Hematopoietic multipotent progenitor cell treated with erythropoietin and hydrocortisone succinate and interleukin-3 and kit ligand, for 8 days (in vitro differentiated cells): ENCODE measurements around the gene ST7L.

Source experiments
- DNase-seq: peaks from one replicate; pipeline ENCODE4 v3.0.0-alpha.2; 2015

ST7L gene

GRCh38 chr1:112544011-112544688 is 74.8 kb downstream of the ST7L start:
- DNase-seq, result no peak

- no peak for DNase-seq
Measured at GRCh38 chr1:112542206-112542973, 76.6 kb downstream of the ST7L start.

GRCh38 chr1:112541299-112541698 is 77.6 kb downstream of the ST7L start:
- no peak for DNase-seq

- no peak for DNase-seq
Measured at GRCh38 chr1:112540226-112540794, 78.6 kb downstream of the ST7L start.

GRCh38 chr1:112538883-112539282 is 80.1 kb downstream of the ST7L start:
- DNase-seq, result no peak

GRCh38 chr1:112537456-112537855 is 81.5 kb downstream of the ST7L start:
- DNase-seq, result no peak

GRCh38 chr1:112536561-112536960 is 82.4 kb downstream of the ST7L start:
- DNase-seq, result no peak

- DNase-seq, result no peak
Measured at GRCh38 chr1:112533029-112533428, 85.9 kb downstream of the ST7L start.

- no peak for DNase-seq
Measured at GRCh38 chr1:112532064-112532463, 86.9 kb downstream of the ST7L start.

GRCh38 chr1:112530832-112531231 is 88.1 kb downstream of the ST7L start:
- DNase-seq, result no peak

- no peak for DNase-seq
Measured at GRCh38 chr1:112529301-112529700, 89.6 kb downstream of the ST7L start.

- no peak for DNase-seq
Measured at GRCh38 chr1:112528076-112528475, 90.9 kb downstream of the ST7L start.

- DNase-seq, result no peak
Measured at GRCh38 chr1:112527266-112528010, 91.5 kb downstream of the ST7L start.

GRCh38 chr1:112524986-112525385 is 94.0 kb downstream of the ST7L start:
- DNase-seq, result no peak

- DNase-seq, result no peak
Measured at GRCh38 chr1:112524251-112524650, 94.7 kb downstream of the ST7L start.

- DNase-seq, result no peak
Measured at GRCh38 chr1:112522621-112523020, 96.3 kb downstream of the ST7L start.

GRCh38 chr1:112520166-112520565 is 98.8 kb downstream of the ST7L start:
- no peak for DNase-seq

GRCh38 chr1:112518186-112518585 is 100.8 kb downstream of the ST7L start:
- no peak for DNase-seq

GRCh38 chr1:112517646-112518045 is 101.3 kb downstream of the ST7L start:
- no peak for DNase-seq

GRCh38 chr1:112517231-112517630 is 101.7 kb downstream of the ST7L start:
- DNase-seq, result no peak

GRCh38 chr1:112516141-112516540 is 102.8 kb downstream of the ST7L start:
- no peak for DNase-seq

GRCh38 chr1:112515311-112516009 is 103.5 kb downstream of the ST7L start:
- DNase-seq, result no peak

GRCh38 chr1:112514901-112515300 is 104.0 kb downstream of the ST7L start:
- no peak for DNase-seq
